OCI-M2 (cell line): ENCODE measurements around the gene DUSP2.

Source experiments
- DNase-seq: peaks from one replicate; lab custom pipeline; 2025; ENCODE audit not compliant: unreplicated experiment; lab: John Stamatoyannopoulos, UW

DUSP2 gene

GRCh38 chr2:96145036-96145847 lies at the start of gene DUSP2:
TSS of gene DUSP2 (minus strand) at chr2:96145440. CDS start at chr2:96145354, 86 bp downstream.
- peak; percentile 23 for DNase-seq

GRCh38 chr2:96191937-96192670 lies 46.9 kb upstream of the DUSP2 start:
- no peak for DNase-seq

GRCh38 chr2:96188821-96189526 lies 43.7 kb upstream of the DUSP2 start:
- DNase-seq: no peak

GRCh38 chr2:96186562-96186961 lies 41.3 kb upstream of the DUSP2 start:
- DNase-seq: no peak

- no peak for DNase-seq
Observed at GRCh38 chr2:96185516-96185915, 40.3 kb upstream of the DUSP2 start.

- DNase-seq: no peak
Observed at GRCh38 chr2:96184989-96185388, 39.7 kb upstream of the DUSP2 start.

- DNase-seq: no peak
Observed at GRCh38 chr2:96184188-96184587, 38.9 kb upstream of the DUSP2 start.

- DNase-seq: no peak
Observed at GRCh38 chr2:96181529-96181928, 36.3 kb upstream of the DUSP2 start.

- no peak for DNase-seq
Observed at GRCh38 chr2:96180521-96180920, 35.3 kb upstream of the DUSP2 start.

- no peak for DNase-seq
Observed at GRCh38 chr2:96180002-96180401, 34.8 kb upstream of the DUSP2 start.

- DNase-seq: no peak
Observed at GRCh38 chr2:96176661-96177060, 31.4 kb upstream of the DUSP2 start.

GRCh38 chr2:96175951-96176350 lies 30.7 kb upstream of the DUSP2 start:
- no peak for DNase-seq

- peak; percentile 20 for DNase-seq
Observed at GRCh38 chr2:96174251-96175144, 29.3 kb upstream of the DUSP2 start.

- no peak for DNase-seq
Observed at GRCh38 chr2:96171831-96172230, 26.6 kb upstream of the DUSP2 start.

- no peak for DNase-seq
Observed at GRCh38 chr2:96170626-96171025, 25.4 kb upstream of the DUSP2 start.

- DNase-seq: no peak
Observed at GRCh38 chr2:96169868-96170507, 24.7 kb upstream of the DUSP2 start.

GRCh38 chr2:96167407-96168013 lies 22.3 kb upstream of the DUSP2 start:
- DNase-seq: no peak

- DNase-seq: no peak
Observed at GRCh38 chr2:96164459-96165184, 19.4 kb upstream of the DUSP2 start.

GRCh38 chr2:96163768-96164429 lies 18.7 kb upstream of the DUSP2 start:
- DNase-seq: no peak
